WERI-Rb-1 (cell line): ENCODE measurements around the gene PACRG.

Source experiments
- DNase-seq: peaks from one replicate; pipeline ENCODE4 v3.0.0-alpha.2; 2020
- H3K27ac ChIP-seq: fragments of 250-450 bp; sonication (Bioruptor Pico); 2 replicates; pipeline ENCODE4 v1.5.1; 2020; ENCODE audit warnings: mild to moderate bottlenecking, moderate library complexity
- H3K27me3 ChIP-seq: fragments of 250-450 bp; sonication (Bioruptor Pico); 2 replicates; pipeline ENCODE4 v1.5.1; 2021; ENCODE audit warnings: mild to moderate bottlenecking, low read depth, moderate library complexity; ENCODE audit not compliant: insufficient read depth, severe bottlenecking
- H3K36me3 ChIP-seq: fragments of 250-450 bp; sonication (Bioruptor Pico); 2 replicates; pipeline ENCODE4 v1.5.1; 2020; ENCODE audit warnings: mild to moderate bottlenecking, moderate library complexity
- H3K4me3 ChIP-seq: 2 replicates; pipeline ENCODE4 v1.5.1; 2011; ENCODE audit warnings: low read depth, mild to moderate bottlenecking, control low read depth, low read length
- H3K9me3 ChIP-seq: fragments of 250-450 bp; sonication (Bioruptor Pico); 2 replicates; pipeline ENCODE4 v1.5.1; 2021; ENCODE audit warnings: mild to moderate bottlenecking, moderate library complexity; ENCODE audit not compliant: severe bottlenecking
- TF ChIP-seq, protein P1 (sequence below): IDR thresholded peaks from 2 replicates; pipeline ENCODE4 v1.5.1; 2011; ENCODE audit warnings: low read depth, mild to moderate bottlenecking, control low read depth, inconsistent platforms, low read length

The PACRG gene

GRCh38 chr6:162683135-162683534 is 44.6 kb upstream of the PACRG start:
- TF ChIP-seq, protein P1, sequence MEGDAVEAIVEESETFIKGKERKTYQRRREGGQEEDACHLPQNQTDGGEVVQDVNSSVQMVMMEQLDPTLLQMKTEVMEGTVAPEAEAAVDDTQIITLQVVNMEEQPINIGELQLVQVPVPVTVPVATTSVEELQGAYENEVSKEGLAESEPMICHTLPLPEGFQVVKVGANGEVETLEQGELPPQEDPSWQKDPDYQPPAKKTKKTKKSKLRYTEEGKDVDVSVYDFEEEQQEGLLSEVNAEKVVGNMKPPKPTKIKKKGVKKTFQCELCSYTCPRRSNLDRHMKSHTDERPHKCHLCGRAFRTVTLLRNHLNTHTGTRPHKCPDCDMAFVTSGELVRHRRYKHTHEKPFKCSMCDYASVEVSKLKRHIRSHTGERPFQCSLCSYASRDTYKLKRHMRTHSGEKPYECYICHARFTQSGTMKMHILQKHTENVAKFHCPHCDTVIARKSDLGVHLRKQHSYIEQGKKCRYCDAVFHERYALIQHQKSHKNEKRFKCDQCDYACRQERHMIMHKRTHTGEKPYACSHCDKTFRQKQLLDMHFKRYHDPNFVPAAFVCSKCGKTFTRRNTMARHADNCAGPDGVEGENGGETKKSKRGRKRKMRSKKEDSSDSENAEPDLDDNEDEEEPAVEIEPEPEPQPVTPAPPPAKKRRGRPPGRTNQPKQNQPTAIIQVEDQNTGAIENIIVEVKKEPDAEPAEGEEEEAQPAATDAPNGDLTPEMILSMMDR = no peak
- H3K9me3 ChIP-seq = no peaks in the 10 kb centered on the region
- H3K36me3 ChIP-seq = no peaks in the 10 kb centered on the region
- H3K4me3 ChIP-seq = no peak overlapping the region
- H3K27me3 ChIP-seq = no peaks in the 10 kb centered on the region
- no peak overlapping the region for H3K27ac ChIP-seq
- DNase-seq = no peak

DNA sequence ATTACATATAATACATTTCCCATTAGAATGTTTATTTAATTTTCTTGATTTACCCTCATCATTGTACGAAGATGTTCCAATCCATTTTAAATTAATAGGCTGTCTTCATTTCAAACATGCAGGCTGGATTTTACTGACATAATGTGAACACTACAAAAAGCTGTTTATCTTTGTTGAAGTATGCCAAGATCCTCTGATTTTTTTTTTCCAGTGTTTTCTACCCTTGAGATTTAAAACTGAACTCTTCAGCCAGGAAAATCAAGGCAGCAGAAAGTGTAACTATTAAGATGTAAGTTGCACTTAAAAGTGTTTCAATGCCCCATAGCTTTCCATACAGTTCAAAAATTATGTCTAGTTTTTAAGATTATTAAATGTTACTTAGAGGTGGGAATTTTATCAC is 43.7 kb upstream of the PACRG start:
- Histone ChIP-seq H3K27me3 (no peaks in the 10 kb centered on the region), H3K4me3 (no peak overlapping the region), H3K27ac (no peak overlapping the region), H3K36me3 (no peaks in the 10 kb centered on the region), H3K9me3 (no peaks in the 10 kb centered on the region)
- DNase-seq = no peak
- TF ChIP-seq, protein P1 = no peak

DNA sequence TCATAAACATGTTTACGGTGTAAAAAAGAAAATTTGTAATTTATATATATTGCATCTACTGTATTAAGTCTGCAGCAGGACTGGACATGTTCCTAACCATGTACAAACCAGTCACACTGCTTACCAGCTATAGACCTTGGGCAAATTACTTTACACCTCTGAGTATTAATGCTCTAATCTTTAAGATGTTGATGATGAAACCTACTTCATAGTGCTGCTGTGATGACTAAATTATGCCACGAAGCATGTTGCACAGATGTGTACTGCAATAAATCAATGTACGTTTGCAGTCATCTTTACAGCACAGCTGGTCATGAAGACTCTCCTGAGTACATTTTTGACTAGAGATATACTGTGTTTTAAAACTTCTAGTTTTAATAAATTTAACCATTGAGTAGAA is 42.8 kb upstream of the PACRG start:
- DNase-seq = no peak
- Histone ChIP-seq H3K9me3 (no peaks in the 10 kb centered on the region), H3K36me3 (no peaks in the 10 kb centered on the region), H3K27ac (no peak overlapping the region), H3K27me3 (no peaks in the 10 kb centered on the region), H3K4me3 (no peak overlapping the region)
- TF ChIP-seq, protein P1 = no peak

GRCh38 chr6:162685586-162685985 is 42.2 kb upstream of the PACRG start:
- H3K4me3 ChIP-seq = no peak overlapping the region
- no peaks in the 10 kb centered on the region for H3K9me3 ChIP-seq
- no peaks in the 10 kb centered on the region for H3K27me3 ChIP-seq
- no peak overlapping the region for H3K27ac ChIP-seq
- H3K36me3 ChIP-seq = no peaks in the 10 kb centered on the region
- DNase-seq = no peak
- TF ChIP-seq, protein P1 = no peak

GRCh38 chr6:162688751-162689345 is 38.9 kb upstream of the PACRG start:
- H3K9me3 ChIP-seq = no peaks in the 10 kb centered on the region
- TF ChIP-seq, protein P1 = no peak
- DNase-seq = no peak

DNA sequence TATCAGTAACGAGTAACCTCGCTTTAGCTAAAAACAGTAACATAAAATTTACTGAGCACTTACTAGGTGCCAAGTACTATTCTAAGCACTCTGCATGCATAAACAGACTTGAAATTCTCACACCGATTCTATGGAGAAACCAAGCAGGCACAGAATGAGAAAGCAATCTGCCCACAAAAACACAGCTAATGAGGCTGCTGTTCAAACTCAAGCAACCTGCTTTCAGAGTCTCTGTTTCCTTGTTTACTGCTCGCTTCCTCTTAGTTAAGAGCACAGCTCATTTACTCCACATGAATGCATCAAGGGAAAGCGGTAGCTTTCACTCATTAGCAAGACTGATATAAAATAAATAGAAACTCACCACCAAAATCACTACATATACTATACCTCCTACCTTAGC is 37.6 kb upstream of the PACRG start:
- H3K27me3 ChIP-seq = no peaks in the 10 kb centered on the region
- H3K27ac ChIP-seq = no peak overlapping the region
- H3K36me3 ChIP-seq = no peaks in the 10 kb centered on the region
- H3K4me3 ChIP-seq = no peak overlapping the region
- H3K9me3 ChIP-seq = no peaks in the 10 kb centered on the region
- no peak for DNase-seq
- TF ChIP-seq, protein P1 = no peak

More at GRCh38 chr6:162688751-162689345, 38.9 kb upstream of the PACRG start:
- Histone ChIP-seq H3K4me3 (no peak overlapping the region), H3K27ac (no peak overlapping the region), H3K36me3 (no peaks in the 10 kb centered on the region), H3K27me3 (no peaks in the 10 kb centered on the region)
